Keratinocyte (primary cell): ENCODE results near the gene ZNF789. TPM values are rescaled to one million over a fixed set of nuclear protein-coding genes. Genes with fewer than 3 reads are reported as not detected.

Experiments
- DNase-seq: peaks from one replicate; pipeline ENCODE4 v3.0.0-alpha.2; 2011; ENCODE audit warnings: low read depth, missing footprints, low spot score
- FAIRE-seq: peaks from 2 replicates; lab custom pipeline; 2011; peaks lifted over from hg19 to GRCh38; lab: Jason Lieb, UNC
- H2AFZ ChIP-seq: 2 replicates; pipeline ENCODE4 v1.6.0; 2012; ENCODE audit warnings: low read length, control low read depth, inconsistent platforms; ENCODE audit not compliant: control insufficient read depth
- H3K27ac ChIP-seq: 2 replicates; pipeline ENCODE4 v1.5.1; 2011; ENCODE audit warnings: low read length; ENCODE audit not compliant: control insufficient read depth, insufficient read depth
- H3K27me3 ChIP-seq: 3 replicates; pipeline ENCODE4 v1.6.0; 2011; ENCODE audit warnings: low read length; ENCODE audit not compliant: control insufficient read depth, insufficient read depth; ENCODE audit errors: extremely low read depth
- H3K36me3 ChIP-seq, 2 experiments: 2 replicates in 1 of 2; 3 replicates in 1 of 2; pipeline ENCODE4 v1.5.1; 2011; ENCODE audit warnings: low read length in 2 of 2, mild to moderate bottlenecking in 1 of 2; ENCODE audit not compliant: control insufficient read depth in 2 of 2, insufficient read depth in 2 of 2; ENCODE audit errors: extremely low read depth in 1 of 2
- H3K4me1 ChIP-seq: 3 replicates; pipeline ENCODE4 v1.5.1; 2011; ENCODE audit warnings: low read length; ENCODE audit not compliant: control insufficient read depth, insufficient read depth; ENCODE audit errors: extremely low read depth
- H3K4me2 ChIP-seq: 3 replicates; pipeline ENCODE4 v1.6.0; 2011; ENCODE audit warnings: low read depth, low read length; ENCODE audit not compliant: control insufficient read depth, insufficient read depth; ENCODE audit errors: extremely low read depth
- H3K4me3 ChIP-seq, 3 experiments: fragments of 200-600 bp in 1 of 3; sonication (generic) in 1 of 3; 2 replicates in 2 of 3; 3 replicates in 1 of 3; pipeline ENCODE4 v1.5.1; 2011 to 2016; ENCODE audit warnings: low read length in 3 of 3, mild to moderate bottlenecking in 3 of 3, control low read depth in 2 of 3, inconsistent platforms in 1 of 3, low read depth in 1 of 3, mixed read lengths in 1 of 3, mixed run types in 1 of 3, moderate library complexity in 1 of 3; ENCODE audit not compliant: control insufficient read depth in 2 of 3, insufficient read depth in 2 of 3; ENCODE audit errors: extremely low read depth in 1 of 3
- H3K79me2 ChIP-seq: 2 replicates; pipeline ENCODE4 v1.6.0; 2012; ENCODE audit warnings: low read length; ENCODE audit not compliant: control insufficient read depth, insufficient read depth
- H3K9ac ChIP-seq: 3 replicates; pipeline ENCODE4 v1.6.0; 2011; ENCODE audit warnings: low read length; ENCODE audit not compliant: control insufficient read depth, insufficient read depth; ENCODE audit errors: extremely low read depth
- H3K9me1 ChIP-seq: 3 replicates; pipeline ENCODE4 v1.6.0; 2011; ENCODE audit warnings: low read length; ENCODE audit not compliant: control insufficient read depth, insufficient read depth; ENCODE audit errors: extremely low read depth
- H3K9me3 ChIP-seq: 2 replicates; pipeline ENCODE4 v1.5.1; 2012; ENCODE audit warnings: low read depth, low read length; ENCODE audit not compliant: control insufficient read depth
- H4K20me1 ChIP-seq: 3 replicates; pipeline ENCODE4 v1.6.0; 2011; ENCODE audit warnings: low read length; ENCODE audit not compliant: control insufficient read depth, insufficient read depth; ENCODE audit errors: extremely low read depth
- EZH2 ChIP-seq: IDR thresholded peaks from one replicate; pipeline ENCODE4 v1.6.1; 2012; ENCODE audit warnings: inconsistent platforms, mild to moderate bottlenecking, low read length, moderate library complexity
- dilution Hi-C: fragments of 300-500 bp; cut with MboI; formaldehyde crosslinking; loops from one replicate; pipeline ENCODE4 v1.7.0; 2020; ENCODE audit warnings: low sequenced_read_pairs; ENCODE audit not compliant: extremely low pct_ligation_motif_present
- polyA plus RNA-seq, 5 experiments: library from polyadenylated mRNA; depleted of rRNA in 3 of 5; stranded (reverse) in 3 of 5; stranded (forward) in 1 of 5; unstranded in 1 of 5; fragments of >200 nt; gene quantifications; 1 replicate in 1 of 5; 2 replicates in 3 of 5; 3 replicates in 1 of 5; pipeline versions ENCODE4 v1.2.1 to v1.2.3, GENCODE V29; 2011 to 2012; ENCODE audit warnings: missing spikeins in 2 of 5, low read depth in 1 of 5, low replicate concordance in 1 of 5
- TF ChIP-seq, protein P1 (sequence below), 3 experiments: IDR thresholded peaks in 1 of 3; conservative IDR thresholded peaks in 1 of 3; optimal IDR thresholded peaks in 1 of 3; 2 replicates in 2 of 3; 3 replicates in 1 of 3; pipeline versions ENCODE3 to v1.5.1; 2011; ENCODE audit warnings: low read length in 3 of 3, mild to moderate bottlenecking in 3 of 3, moderate library complexity in 2 of 3, control low read depth in 1 of 3, inconsistent platforms in 1 of 3; ENCODE audit not compliant: insufficient read depth in 2 of 3; ENCODE audit errors: extremely low read depth in 1 of 3

The ZNF789 gene
- polyA plus RNA-seq, 1 donor (not counting 4 experiments of a cell fraction or from before 2014, with no cell fraction given), result 17.5 TPM

DNA sequence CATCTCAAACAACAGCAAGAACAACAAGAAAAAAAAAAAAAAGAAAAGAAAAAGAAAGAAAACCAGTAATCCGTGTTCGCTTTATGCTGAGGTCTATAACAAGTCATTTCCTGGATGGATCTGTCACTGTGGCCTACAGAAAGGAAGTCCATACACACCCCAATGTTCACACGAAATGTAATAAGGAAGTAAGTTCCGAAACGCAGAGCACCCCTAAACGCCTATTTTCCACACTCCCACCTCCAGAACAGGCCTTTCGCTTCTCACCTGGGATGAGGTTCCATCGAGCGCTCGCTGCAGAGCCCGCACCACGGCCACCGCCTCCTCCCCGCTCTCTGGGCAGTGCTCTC lies 26.7 kb downstream of the ZNF789 start:
- no peaks in the 10 kb centered on the region for H3K27me3 ChIP-seq
- FAIRE-seq (no peak), DNase-seq (no peak)
- peaks cover under 1% of the 10 kb centered on the region for H3K9me3 ChIP-seq
- H3K4me1 ChIP-seq, result peaks cover 19% of the 10 kb centered on the region
- dilution Hi-C loops, result no loop called here
- peak overlapping the region; percentile 80 for H3K27ac ChIP-seq
- H3K36me3 ChIP-seq, result peaks cover 3 to 4% of the 10 kb centered on the region in 2 experiments
- peak overlapping the region; percentile 82 for H2AFZ ChIP-seq
- peaks cover 4% of the 10 kb centered on the region for H4K20me1 ChIP-seq
- H3K79me2 ChIP-seq, result peaks cover 54% of the 10 kb centered on the region
- H3K4me2 ChIP-seq, result peak overlapping the region; percentile 89
- no peaks in the 10 kb centered on the region for H3K9me1 ChIP-seq
- TF ChIP-seq, protein P1, sequence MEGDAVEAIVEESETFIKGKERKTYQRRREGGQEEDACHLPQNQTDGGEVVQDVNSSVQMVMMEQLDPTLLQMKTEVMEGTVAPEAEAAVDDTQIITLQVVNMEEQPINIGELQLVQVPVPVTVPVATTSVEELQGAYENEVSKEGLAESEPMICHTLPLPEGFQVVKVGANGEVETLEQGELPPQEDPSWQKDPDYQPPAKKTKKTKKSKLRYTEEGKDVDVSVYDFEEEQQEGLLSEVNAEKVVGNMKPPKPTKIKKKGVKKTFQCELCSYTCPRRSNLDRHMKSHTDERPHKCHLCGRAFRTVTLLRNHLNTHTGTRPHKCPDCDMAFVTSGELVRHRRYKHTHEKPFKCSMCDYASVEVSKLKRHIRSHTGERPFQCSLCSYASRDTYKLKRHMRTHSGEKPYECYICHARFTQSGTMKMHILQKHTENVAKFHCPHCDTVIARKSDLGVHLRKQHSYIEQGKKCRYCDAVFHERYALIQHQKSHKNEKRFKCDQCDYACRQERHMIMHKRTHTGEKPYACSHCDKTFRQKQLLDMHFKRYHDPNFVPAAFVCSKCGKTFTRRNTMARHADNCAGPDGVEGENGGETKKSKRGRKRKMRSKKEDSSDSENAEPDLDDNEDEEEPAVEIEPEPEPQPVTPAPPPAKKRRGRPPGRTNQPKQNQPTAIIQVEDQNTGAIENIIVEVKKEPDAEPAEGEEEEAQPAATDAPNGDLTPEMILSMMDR (optimal IDR thresholded peaks at IDR 0.05 in 1 of 3, IDR thresholded peaks at IDR 0.05 in 1 of 3, conservative IDR thresholded peaks at IDR 0.05 in 1 of 3; ENCODE audit: extremely low read depth in 1 of 3, insufficient read depth in 2 of 3, low read length in 3 of 3), result no peak
- TF ChIP-seq EZH2, result no peak
- H3K4me3 ChIP-seq, result peak overlapping the region; percentile 80 to 99 (median 94)
- peak overlapping the region; percentile 90 for H3K9ac ChIP-seq

DNA sequence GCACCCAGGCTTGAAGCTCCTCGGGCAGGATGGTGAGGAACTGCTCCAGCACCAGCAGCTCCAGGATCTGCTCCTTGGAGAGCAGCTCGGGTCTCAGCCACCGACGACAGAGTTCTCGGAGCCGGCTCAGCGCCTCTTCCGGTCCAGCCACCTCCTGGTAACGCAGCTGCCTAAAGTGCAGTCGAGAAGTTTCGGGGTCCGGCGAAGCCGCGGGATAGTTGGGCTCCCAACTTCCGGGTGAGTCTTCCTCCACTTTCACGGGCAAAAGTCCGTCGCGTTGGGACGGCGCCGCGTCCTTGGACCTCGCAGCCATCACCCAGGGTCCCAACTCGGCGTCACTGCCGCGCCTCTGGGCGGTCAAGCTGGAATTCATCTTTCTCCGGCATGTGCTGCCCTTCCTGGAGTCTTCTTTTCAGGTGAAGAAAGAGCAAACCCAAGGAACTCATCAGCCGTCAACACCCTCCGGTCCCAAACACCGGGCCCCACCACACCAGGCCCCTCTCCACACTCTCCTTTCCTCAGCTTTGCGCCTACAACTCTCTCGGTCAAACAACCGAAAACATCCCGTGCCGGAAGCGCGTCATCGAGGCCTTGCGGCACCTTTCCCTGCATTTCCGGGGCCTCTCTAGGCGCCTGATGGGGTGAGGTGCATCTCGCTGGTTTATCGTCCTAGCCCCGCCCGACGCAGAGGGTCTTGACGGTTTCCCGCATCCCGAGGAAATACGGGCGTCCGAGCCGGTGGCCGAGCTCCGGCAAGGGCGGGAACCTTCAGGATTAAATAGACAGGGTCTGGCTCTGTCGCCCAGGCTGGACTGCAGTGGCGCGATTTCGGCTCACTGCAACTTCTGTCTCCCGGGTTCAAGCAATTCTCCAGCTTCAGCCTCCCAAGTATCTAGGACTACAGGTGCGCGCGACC lies 27.3 kb downstream of the ZNF789 start, which contains the start of gene ZNF394:
Gene ZNF394 (minus strand): TSS at position 561 of the 916 bp plus-strand sequence. CDS start 188 bp downstream, at position 373.
- no peak for TF ChIP-seq EZH2
- TF ChIP-seq, protein P1 (optimal IDR thresholded peaks at IDR 0.05 in 1 of 3, IDR thresholded peaks at IDR 0.05 in 1 of 3, conservative IDR thresholded peaks at IDR 0.05 in 1 of 3; ENCODE audit: extremely low read depth in 1 of 3, insufficient read depth in 2 of 3, low read length in 3 of 3), result peak in 1 of 3 experiments; percentile 11
- Histone ChIP-seq H3K4me1 (peaks cover 19% of the 10 kb centered on the region), H3K9me3 (no peaks in the 10 kb centered on the region), H3K9me1 (no peaks in the 10 kb centered on the region), H3K36me3 (peaks cover 2 to 3% of the 10 kb centered on the region in 2 experiments), H3K27ac (peak within 1 kb of the TSS; percentile 80), H3K9ac (peak within 1 kb of the TSS; percentile 90), H3K4me3 (peak within 1 kb of the TSS; percentile 80 to 99 (median 94)), H3K79me2 (peaks cover 53% of the 10 kb centered on the region), H2AFZ (peak within 1 kb of the TSS; percentile 82), H4K20me1 (peaks cover 4% of the 10 kb centered on the region), H3K4me2 (peak within 1 kb of the TSS; percentile 89), H3K27me3 (no peaks in the 10 kb centered on the region)
- DNase-seq, result no peak
- no peak for FAIRE-seq
- dilution Hi-C loops, result no loop called here
